WTC11 (cell line): Measurements from ENCODE around the gene USP20. TPM values are rescaled to one million over a fixed set of nuclear protein-coding genes. Genes with fewer than 3 reads are reported as not detected.

Experiments used
- ATAC-seq: fragments of 200-7000 bp; cut with Tn5 transposase; 2 replicates; pipeline ENCODE4 v1.10.0; 2021; ENCODE audit warnings: mild to moderate bottlenecking, moderate library complexity
- CTCF ChIA-PET: fragments of 300-600 bp; sonication (Branson Sonifier 250); formaldehyde crosslinking; loops from one replicate; lab custom pipeline; 2021; ENCODE audit warnings: antibody characterized with exemption; lab: Charles Lee
- POLR2A ChIA-PET: fragments of 350-600 bp; sonication (Branson Sonifier 250); formaldehyde crosslinking; loops from one replicate; lab custom pipeline; 2021; ENCODE audit warnings: antibody characterized with exemption; lab: Charles Lee
- DNase-seq: peaks from one replicate; pipeline ENCODE4 v3.0.0; 2021; ENCODE audit warnings: low spot score
- H3K27ac Mint-ChIP-seq: 2 replicates; pipeline ENCODE4 v1.8.0; 2021; ENCODE audit warnings: mixed read lengths
- H3K27me3 Mint-ChIP-seq: 2 replicates; pipeline ENCODE4 v1.8.0; 2021; ENCODE audit warnings: low read depth, mild to moderate bottlenecking, moderate library complexity, mixed read lengths
- H3K36me3 Mint-ChIP-seq: 2 replicates; pipeline ENCODE4 v1.8.0; 2021; ENCODE audit warnings: mixed read lengths
- H3K4me1 Mint-ChIP-seq: 2 replicates; pipeline ENCODE4 v1.8.0; 2022; ENCODE audit warnings: mixed read lengths
- H3K4me3 Mint-ChIP-seq: 2 replicates; pipeline ENCODE4 v1.8.0; 2021; ENCODE audit warnings: mild to moderate bottlenecking, moderate library complexity, mixed read lengths
- H3K9me3 Mint-ChIP-seq: 2 replicates; pipeline ENCODE4 v1.8.0; 2021; ENCODE audit warnings: mixed read lengths
- AFF4 ChIP-seq: sonication (generic); formaldehyde crosslinking; IDR thresholded peaks from 2 replicates; pipeline ENCODE4 v1.8.1; 2023; ENCODE audit warnings: mild to moderate bottlenecking, missing genetic modification reagents, borderline replicate concordance
- ARID4B ChIP-seq: sonication (generic); formaldehyde crosslinking; IDR thresholded peaks from 2 replicates; pipeline ENCODE4 v1.8.0; 2023; ENCODE audit warnings: missing genetic modification reagents, mild to moderate bottlenecking, borderline replicate concordance
- GABPB1 ChIP-seq: sonication (generic); formaldehyde crosslinking; IDR thresholded peaks from 2 replicates; pipeline ENCODE4 v1.8.1; 2023; ENCODE audit warnings: mild to moderate bottlenecking, missing genetic modification reagents
- GRHL2 ChIP-seq: fragments of 250-450 bp; sonication (Bioruptor Pico); IDR thresholded peaks from 2 replicates; pipeline ENCODE4 v1.8.0; 2022; ENCODE audit warnings: mild to moderate bottlenecking, moderate library complexity; ENCODE audit not compliant: insufficient replicate concordance, severe bottlenecking
- JAZF1 ChIP-seq: fragments of 250-450 bp; sonication (Bioruptor Pico); IDR thresholded peaks from 2 replicates; pipeline ENCODE4 v1.9.0; 2021; ENCODE audit warnings: moderate library complexity, mild to moderate bottlenecking, inconsistent platforms
- NFATC4 ChIP-seq: fragments of 250-450 bp; sonication (Bioruptor Pico); IDR thresholded peaks from 2 replicates; pipeline ENCODE4 v1.9.0; 2021; ENCODE audit warnings: mild to moderate bottlenecking
- NFYB ChIP-seq: sonication (generic); formaldehyde crosslinking; conservative IDR thresholded peaks from 2 replicates; pipeline ENCODE4 v1.8.0; 2022; ENCODE audit warnings: low read depth, missing genetic modification reagents
- OVOL2 ChIP-seq: fragments of 250-450 bp; sonication (Bioruptor Pico); IDR thresholded peaks from 2 replicates; pipeline ENCODE4 v1.9.0; 2021; ENCODE audit warnings: mild to moderate bottlenecking, borderline replicate concordance
- SP1 ChIP-seq: sonication (generic); formaldehyde crosslinking; conservative IDR thresholded peaks from 2 replicates; pipeline ENCODE4 v1.8.1; 2022; ENCODE audit warnings: missing genetic modification reagents
- TCF7 ChIP-seq: sonication (generic); formaldehyde crosslinking; IDR thresholded peaks from 2 replicates; pipeline ENCODE4 v1.8.0; 2022; ENCODE audit warnings: mild to moderate bottlenecking, low read depth, missing genetic modification reagents, moderate library complexity
- USF1 ChIP-seq: sonication (generic); formaldehyde crosslinking; IDR thresholded peaks from 2 replicates; pipeline ENCODE4 v1.8.0; 2022; ENCODE audit warnings: mild to moderate bottlenecking, missing genetic modification reagents
- ZBTB43 ChIP-seq: sonication (generic); formaldehyde crosslinking; IDR thresholded peaks from 2 replicates; pipeline ENCODE4 v1.8.1; 2023; ENCODE audit warnings: mild to moderate bottlenecking, missing genetic modification reagents
- total RNA-seq: library from RNA; stranded (reverse); gene quantifications from 3 replicates; pipeline ENCODE4 v1.2.3, GENCODE V29; 2021
- TF ChIP-seq, protein P1 (sequence below): sonication (generic); formaldehyde crosslinking; conservative IDR thresholded peaks from 2 replicates; pipeline ENCODE4 v1.8.1; 2022; ENCODE audit warnings: mild to moderate bottlenecking, missing genetic modification reagents
- TF ChIP-seq, protein P2 (sequence below): sonication (generic); formaldehyde crosslinking; IDR thresholded peaks from 2 replicates; pipeline ENCODE4 v1.8.1; 2023; ENCODE audit warnings: mild to moderate bottlenecking, missing genetic modification reagents
- TF ChIP-seq, protein P3 (sequence below): sonication (generic); formaldehyde crosslinking; IDR thresholded peaks from 2 replicates; pipeline ENCODE4 v1.8.1; 2022; ENCODE audit warnings: mild to moderate bottlenecking, missing genetic modification reagents, moderate library complexity, borderline replicate concordance
- TF ChIP-seq, protein P4 (sequence below): sonication (generic); formaldehyde crosslinking; IDR thresholded peaks from 2 replicates; pipeline ENCODE4 v1.8.0; 2022; ENCODE audit warnings: mild to moderate bottlenecking, missing genetic modification reagents

Gene USP20
- total RNA-seq, 1 experiment from 2014 or later = 29.3 TPM

DNA sequence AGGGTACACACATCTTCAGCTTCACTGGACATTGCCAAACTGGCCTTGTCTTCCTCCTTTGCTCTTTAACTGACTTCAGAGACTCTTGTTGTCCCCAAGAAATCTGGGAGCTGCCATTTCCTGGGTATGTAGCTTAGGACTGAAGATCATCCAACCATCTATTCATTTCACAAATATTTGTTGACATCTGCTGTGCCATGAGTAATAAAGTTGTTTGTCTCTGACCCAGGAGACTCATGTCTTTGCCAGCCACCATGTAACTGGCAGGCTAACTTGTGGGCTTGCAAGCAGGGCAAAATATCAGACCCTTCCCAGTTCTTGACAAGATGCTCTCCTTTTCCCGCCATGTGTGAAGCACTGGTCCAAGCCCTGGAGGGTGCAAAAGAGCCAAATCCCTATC is 49.4 kb upstream of the USP20 start:
- Mint-ChIP-seq H3K9me3 (no peaks in the 10 kb centered on the region), H3K4me1 (no peaks in the 10 kb centered on the region), H3K4me3 (no peak overlapping the region), H3K27me3 (no peaks in the 10 kb centered on the region; the same call in 1 of the 2 replicates), H3K27ac (no peak overlapping the region)
- no peak for DNase-seq
- ChIA-PET POLR2A (no interaction called here), CTCF (interaction anchor here (0.6 to 14.0 kb wide), 5 partner anchors 22 to 654 kb away, joined by 3 to 101 read pairs (median 6); no protein-coding TSS in a partner anchor)
- no peak for ATAC-seq
- TF ChIP-seq JAZF1 (CRISPR knock-in tag) (no peak), TCF7 (no peak), NFATC4 (CRISPR knock-in tag) (no peak), GABPB1 (CRISPR knock-in tag) (no peak)
- TF ChIP-seq, protein P1, sequence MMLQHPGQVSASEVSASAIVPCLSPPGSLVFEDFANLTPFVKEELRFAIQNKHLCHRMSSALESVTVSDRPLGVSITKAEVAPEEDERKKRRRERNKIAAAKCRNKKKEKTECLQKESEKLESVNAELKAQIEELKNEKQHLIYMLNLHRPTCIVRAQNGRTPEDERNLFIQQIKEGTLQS = no peak
- TF ChIP-seq, all 79 proteins: peak for 0
- H3K36me3 Mint-ChIP-seq = no peaks in the 10 kb centered on the region

DNA sequence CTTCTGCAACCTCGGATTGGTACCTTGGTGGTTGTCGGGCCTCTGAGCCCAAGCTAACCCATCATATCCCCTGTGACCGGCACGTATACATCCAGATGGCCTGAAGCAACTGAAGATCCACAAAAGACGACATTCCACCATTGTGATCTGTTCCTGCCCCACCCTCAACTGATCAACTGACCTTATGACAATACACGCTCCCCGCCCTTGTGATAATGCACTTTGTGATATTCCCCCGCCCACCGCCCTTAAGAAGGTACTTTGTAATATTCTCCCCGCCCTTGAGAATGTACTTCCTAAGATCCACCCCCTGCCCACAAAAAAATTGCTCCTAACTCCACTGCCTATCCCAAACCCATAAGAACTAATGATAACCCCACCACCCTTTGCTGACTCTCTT is 48.8 kb upstream of the USP20 start:
- Mint-ChIP-seq H3K9me3 (no peaks in the 10 kb centered on the region), H3K4me3 (no peak overlapping the region), H3K27ac (no peak overlapping the region), H3K36me3 (no peaks in the 10 kb centered on the region), H3K4me1 (no peaks in the 10 kb centered on the region), H3K27me3 (no peaks in the 10 kb centered on the region; the same call in 1 of the 2 replicates)
- ChIA-PET POLR2A (no interaction called here), CTCF (interaction anchor here (1.5 to 14.0 kb wide), 3 partner anchors 49 to 66 kb away, joined by 6 to 101 read pairs (median 9); no protein-coding TSS in a partner anchor)
- TF ChIP-seq SP1 (CRISPR knock-in tag) = no peak
- TF ChIP-seq AFF4 (CRISPR knock-in tag) = no peak
- TF ChIP-seq ZBTB43 = no peak
- TF ChIP-seq, protein P1 = no peak
- TF ChIP-seq USF1 = no peak
- TF ChIP-seq ARID4B = no peak
- ATAC-seq = no peak
- DNase-seq = no peak

- Mint-ChIP-seq H3K27ac (no peak overlapping the region), H3K4me3 (no peak overlapping the region), H3K36me3 (no peaks in the 10 kb centered on the region), H3K4me1 (no peaks in the 10 kb centered on the region), H3K27me3 (peaks cover 6% of the 10 kb centered on the region; the same call in 1 of the 2 replicates), H3K9me3 (no peaks in the 10 kb centered on the region)
- CTCF ChIA-PET = interaction anchor here (0.6 to 2.1 kb wide), 2 partner anchors 57 to 68 kb away, joined by 4 to 6 read pairs; no protein-coding TSS in a partner anchor
- POLR2A ChIA-PET = interaction anchor here (0.7 kb wide), 1 partner anchor 1055 kb away, joined by 3 read pairs; no protein-coding TSS in a partner anchor
- DNase-seq = no peak
- ATAC-seq = no peak
- TF ChIP-seq, protein P2, sequence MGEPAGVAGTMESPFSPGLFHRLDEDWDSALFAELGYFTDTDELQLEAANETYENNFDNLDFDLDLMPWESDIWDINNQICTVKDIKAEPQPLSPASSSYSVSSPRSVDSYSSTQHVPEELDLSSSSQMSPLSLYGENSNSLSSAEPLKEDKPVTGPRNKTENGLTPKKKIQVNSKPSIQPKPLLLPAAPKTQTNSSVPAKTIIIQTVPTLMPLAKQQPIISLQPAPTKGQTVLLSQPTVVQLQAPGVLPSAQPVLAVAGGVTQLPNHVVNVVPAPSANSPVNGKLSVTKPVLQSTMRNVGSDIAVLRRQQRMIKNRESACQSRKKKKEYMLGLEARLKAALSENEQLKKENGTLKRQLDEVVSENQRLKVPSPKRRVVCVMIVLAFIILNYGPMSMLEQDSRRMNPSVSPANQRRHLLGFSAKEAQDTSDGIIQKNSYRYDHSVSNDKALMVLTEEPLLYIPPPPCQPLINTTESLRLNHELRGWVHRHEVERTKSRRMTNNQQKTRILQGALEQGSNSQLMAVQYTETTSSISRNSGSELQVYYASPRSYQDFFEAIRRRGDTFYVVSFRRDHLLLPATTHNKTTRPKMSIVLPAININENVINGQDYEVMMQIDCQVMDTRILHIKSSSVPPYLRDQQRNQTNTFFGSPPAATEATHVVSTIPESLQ (CRISPR knock-in tag) = no peak
- TF ChIP-seq OVOL2 (CRISPR knock-in tag) = no peak
- TF ChIP-seq, protein P3, sequence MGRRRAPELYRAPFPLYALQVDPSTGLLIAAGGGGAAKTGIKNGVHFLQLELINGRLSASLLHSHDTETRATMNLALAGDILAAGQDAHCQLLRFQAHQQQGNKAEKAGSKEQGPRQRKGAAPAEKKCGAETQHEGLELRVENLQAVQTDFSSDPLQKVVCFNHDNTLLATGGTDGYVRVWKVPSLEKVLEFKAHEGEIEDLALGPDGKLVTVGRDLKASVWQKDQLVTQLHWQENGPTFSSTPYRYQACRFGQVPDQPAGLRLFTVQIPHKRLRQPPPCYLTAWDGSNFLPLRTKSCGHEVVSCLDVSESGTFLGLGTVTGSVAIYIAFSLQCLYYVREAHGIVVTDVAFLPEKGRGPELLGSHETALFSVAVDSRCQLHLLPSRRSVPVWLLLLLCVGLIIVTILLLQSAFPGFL (CRISPR knock-in tag) = no peak
- TF ChIP-seq NFYB (CRISPR knock-in tag) = no peak
- TF ChIP-seq, protein P4, sequence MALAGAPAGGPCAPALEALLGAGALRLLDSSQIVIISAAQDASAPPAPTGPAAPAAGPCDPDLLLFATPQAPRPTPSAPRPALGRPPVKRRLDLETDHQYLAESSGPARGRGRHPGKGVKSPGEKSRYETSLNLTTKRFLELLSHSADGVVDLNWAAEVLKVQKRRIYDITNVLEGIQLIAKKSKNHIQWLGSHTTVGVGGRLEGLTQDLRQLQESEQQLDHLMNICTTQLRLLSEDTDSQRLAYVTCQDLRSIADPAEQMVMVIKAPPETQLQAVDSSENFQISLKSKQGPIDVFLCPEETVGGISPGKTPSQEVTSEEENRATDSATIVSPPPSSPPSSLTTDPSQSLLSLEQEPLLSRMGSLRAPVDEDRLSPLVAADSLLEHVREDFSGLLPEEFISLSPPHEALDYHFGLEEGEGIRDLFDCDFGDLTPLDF = no peak
- TF ChIP-seq GRHL2 (CRISPR knock-in tag) = no peak
These were observed 40.7 kb upstream of the USP20 start for GRCh38 chr9:129794549-129794948.
